ENCODE results near the gene NRG3. TPM values are rescaled to one million over a fixed set of nuclear protein-coding genes. Genes with fewer than 3 reads are reported as not detected.

The NRG3 gene
- total RNA-seq, 2 donors from 2014 or later = 0.41 TPM; not detected in 1

DNA sequence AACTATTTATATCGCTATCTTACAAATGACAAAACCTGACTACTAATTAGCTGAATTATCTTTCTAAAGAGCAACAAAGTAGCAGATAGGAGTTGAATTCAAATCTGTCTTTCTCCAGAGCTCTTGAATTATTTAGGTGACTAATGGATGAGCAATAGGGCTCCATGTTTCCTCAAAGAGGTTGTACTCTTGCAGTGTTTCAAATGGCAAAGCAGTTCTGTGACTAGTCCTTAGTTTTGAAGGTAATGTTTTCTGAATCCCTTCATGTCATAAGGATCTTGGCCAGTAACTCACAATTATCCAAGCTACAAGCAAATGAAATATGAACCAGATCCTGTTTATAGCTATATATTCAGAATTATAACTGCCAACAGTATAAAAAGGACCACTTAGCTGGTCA, 999.7 kb downstream of the NRG3 start:
- Histone ChIP-seq H3K36me3 (no peaks in the 10 kb centered on the region), H3K4me3 (no peak overlapping the region), H3K9me3 (no peaks in the 10 kb centered on the region), H3K27ac (no peak overlapping the region), H3K27me3 (replicated peaks; ENCODE audit: insufficient read depth) (no peaks in the 10 kb centered on the region), H3K4me1 (ENCODE audit: control insufficient read depth in 1 of 2, low read depth in 2 of 2) (no peaks in the 10 kb centered on the region)
- no peak for TF ChIP-seq CTCF (IDR thresholded peaks at IDR 0.05)
- ATAC-seq (ENCODE audit: insufficient number of reproducible peaks, low FRiP score, low read depth) = no peak
- no peak for DNase-seq (ENCODE audit: low spot score)

GRCh38 chr10:82880776-82881290, 1005.8 kb downstream of the NRG3 start:
- DNase-seq (ENCODE audit: low spot score) (no peak), ATAC-seq (ENCODE audit: insufficient number of reproducible peaks, low FRiP score, low read depth) (no peak)
- H3K27me3 ChIP-seq (replicated peaks; ENCODE audit: insufficient read depth) = no peaks in the 10 kb centered on the region
- TF ChIP-seq CTCF (IDR thresholded peaks at IDR 0.05) = no peak
- no peaks in the 10 kb centered on the region for H3K9me3 ChIP-seq
- no peak overlapping the region for H3K27ac ChIP-seq
- H3K4me3 ChIP-seq = no peak overlapping the region
- no peaks in the 10 kb centered on the region for H3K36me3 ChIP-seq
- H3K4me1 ChIP-seq (ENCODE audit: control insufficient read depth in 1 of 2, low read depth in 2 of 2) = no peaks in the 10 kb centered on the region

- TF ChIP-seq CTCF (IDR thresholded peaks at IDR 0.05) = no peak
- no peaks in the 10 kb centered on the region for H3K36me3 ChIP-seq
- no peak overlapping the region for H3K4me3 ChIP-seq
- H3K27ac ChIP-seq = no peak overlapping the region
- ATAC-seq (ENCODE audit: insufficient number of reproducible peaks, low FRiP score, low read depth) = no peak
- H3K27me3 ChIP-seq (replicated peaks; ENCODE audit: insufficient read depth) = no peaks in the 10 kb centered on the region
- no peaks in the 10 kb centered on the region for H3K4me1 ChIP-seq (ENCODE audit: control insufficient read depth in 1 of 2, low read depth in 2 of 2)
- H3K9me3 ChIP-seq = no peaks in the 10 kb centered on the region
- DNase-seq (ENCODE audit: low spot score) = no peak
Observed at GRCh38 chr10:82882722-82883121, 1007.7 kb downstream of the NRG3 start.

DNA sequence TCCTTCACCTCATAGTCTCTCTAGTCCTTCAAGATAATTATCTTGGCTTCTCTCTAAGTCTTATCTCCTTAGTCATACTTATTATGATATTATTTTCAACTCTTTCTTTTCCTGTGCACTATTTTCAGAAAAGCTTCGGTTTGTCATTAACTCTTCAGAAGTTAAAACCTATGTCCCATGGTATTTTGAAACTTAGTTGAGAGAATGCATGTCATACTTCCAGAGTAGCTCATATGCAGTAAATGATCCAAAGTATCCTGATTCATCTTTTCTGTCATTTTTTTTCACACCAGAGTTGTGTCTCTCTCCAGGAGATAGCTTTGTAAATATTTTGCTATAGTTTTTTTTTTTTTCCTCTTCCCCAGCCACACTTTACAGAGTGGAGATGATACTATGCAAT, 1008.6 kb downstream of the NRG3 start:
- DNase-seq (ENCODE audit: low spot score) (no peak), ATAC-seq (ENCODE audit: insufficient number of reproducible peaks, low FRiP score, low read depth) (no peak)
- Histone ChIP-seq H3K4me1 (ENCODE audit: control insufficient read depth in 1 of 2, low read depth in 2 of 2) (no peaks in the 10 kb centered on the region), H3K27ac (no peak overlapping the region), H3K9me3 (no peaks in the 10 kb centered on the region), H3K4me3 (no peak overlapping the region), H3K27me3 (replicated peaks; ENCODE audit: insufficient read depth) (no peaks in the 10 kb centered on the region), H3K36me3 (no peaks in the 10 kb centered on the region)
- TF ChIP-seq CTCF (IDR thresholded peaks at IDR 0.05) = no peak

GRCh38 chr10:82887488-82887887, 1012.5 kb downstream of the NRG3 start:
- ATAC-seq (ENCODE audit: insufficient number of reproducible peaks, low FRiP score, low read depth) (no peak), DNase-seq (ENCODE audit: low spot score) (no peak)
- TF ChIP-seq CTCF (IDR thresholded peaks at IDR 0.05) = no peak
- Histone ChIP-seq H3K4me1 (ENCODE audit: control insufficient read depth in 1 of 2, low read depth in 2 of 2) (no peaks in the 10 kb centered on the region), H3K9me3 (no peaks in the 10 kb centered on the region), H3K4me3 (no peak overlapping the region), H3K27me3 (replicated peaks; ENCODE audit: insufficient read depth) (no peaks in the 10 kb centered on the region), H3K36me3 (no peaks in the 10 kb centered on the region), H3K27ac (no peak overlapping the region)

Data from thoracic aorta (tissue), 2 donors.